A549 (cell line): ENCODE data around the gene UBE2S.

Experiments
- EP300 ChIP-seq, 2 experiments: fragments of >200 bp; sonication (Bioruptor Twin); formaldehyde crosslinking; IDR thresholded peaks; 2 replicates in 1 of 2; 3 replicates in 1 of 2; pipeline ENCODE4 v1.6.1; 2016 to 2017
- HEYL ChIP-seq: fragments of 250-450 bp; sonication (Bioruptor Pico); IDR thresholded peaks from 2 replicates; pipeline ENCODE4 v1.8.0; 2021; ENCODE audit warnings: mild to moderate bottlenecking, moderate library complexity
- MYC ChIP-seq: IDR thresholded peaks from 2 replicates; pipeline ENCODE4 v1.6.1; 2012; ENCODE audit warnings: mild to moderate bottlenecking, inconsistent platforms, low read length, improper control_type of control experiment, borderline replicate concordance
- POLR2A ChIP-seq: IDR thresholded peaks from 2 replicates; pipeline ENCODE4 v1.6.1; 2012; ENCODE audit warnings: mild to moderate bottlenecking, low read length
- TF ChIP-seq, protein P1 (sequence below): IDR thresholded peaks from 2 replicates; pipeline ENCODE4 v1.6.1; 2012

DNA sequence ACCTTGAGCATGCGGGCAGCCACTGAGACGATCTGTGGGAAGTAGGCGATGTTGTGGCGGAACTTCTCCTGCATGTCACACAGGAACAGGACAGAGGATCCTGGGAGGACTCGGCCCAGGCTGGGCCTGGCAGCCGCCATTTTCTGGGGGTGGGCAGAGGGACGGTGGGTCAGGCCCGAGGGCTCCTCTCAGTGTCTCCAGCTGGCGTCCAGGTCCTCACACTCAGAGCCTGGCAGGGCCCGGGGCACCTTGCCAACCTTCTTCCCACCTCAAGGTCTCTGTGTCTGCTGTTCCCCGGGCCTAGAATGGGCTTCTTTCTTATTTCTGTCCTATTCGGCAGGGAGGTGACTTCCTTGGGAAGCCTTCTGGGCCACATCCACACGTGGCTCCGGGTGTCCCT lies 48.8 kb upstream of the UBE2S start:
- TF ChIP-seq HEYL (no peak), POLR2A (no peak), MYC (no peak), EP300 (IDR thresholded peaks at IDR 0.05) (no peak)
- TF ChIP-seq, protein P1, sequence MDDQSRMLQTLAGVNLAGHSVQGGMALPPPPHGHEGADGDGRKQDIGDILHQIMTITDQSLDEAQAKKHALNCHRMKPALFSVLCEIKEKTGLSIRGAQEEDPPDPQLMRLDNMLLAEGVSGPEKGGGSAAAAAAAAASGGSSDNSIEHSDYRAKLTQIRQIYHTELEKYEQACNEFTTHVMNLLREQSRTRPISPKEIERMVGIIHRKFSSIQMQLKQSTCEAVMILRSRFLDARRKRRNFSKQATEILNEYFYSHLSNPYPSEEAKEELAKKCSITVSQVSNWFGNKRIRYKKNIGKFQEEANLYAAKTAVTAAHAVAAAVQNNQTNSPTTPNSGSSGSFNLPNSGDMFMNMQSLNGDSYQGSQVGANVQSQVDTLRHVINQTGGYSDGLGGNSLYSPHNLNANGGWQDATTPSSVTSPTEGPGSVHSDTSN = no peak
